HUDEP-2 (cell line): ENCODE measurements around the gene ABCG5.

Experiments
- DNase-seq, 76 experiments: peaks; one replicate each; lab custom pipeline; 2025; ENCODE audit not compliant: unreplicated experiment in 76 of 76; lab: John Stamatoyannopoulos, UW

ABCG5 gene

GRCh38 chr2:43812947-43813346 is 25.7 kb downstream of the ABCG5 start:
- no peak for DNase-seq

DNA sequence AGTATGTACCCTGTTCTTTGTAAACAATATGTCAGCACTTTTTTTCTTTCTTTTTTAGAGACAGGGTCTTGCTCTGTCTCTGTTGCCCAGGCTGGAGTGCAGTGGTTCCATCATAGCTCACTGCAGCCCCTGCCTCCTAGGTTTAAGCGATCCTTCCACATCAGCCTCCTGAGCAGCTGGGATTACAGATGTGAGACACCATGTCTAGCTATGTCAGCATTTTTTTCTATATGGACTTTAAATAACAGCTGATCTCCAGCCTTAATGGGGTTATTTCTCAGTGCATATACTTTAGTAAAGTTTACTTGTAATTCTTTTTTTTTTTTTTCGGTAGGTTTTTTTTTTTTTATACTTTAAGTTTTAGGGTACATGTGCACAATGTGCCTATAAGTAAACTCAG is 26.6 kb downstream of the ABCG5 start:
- no peak for DNase-seq

- DNase-seq: no peak
Measured at GRCh38 chr2:43810888-43811287, 27.8 kb downstream of the ABCG5 start.

- no peak for DNase-seq
Measured at GRCh38 chr2:43810452-43810851, 28.2 kb downstream of the ABCG5 start.

DNA sequence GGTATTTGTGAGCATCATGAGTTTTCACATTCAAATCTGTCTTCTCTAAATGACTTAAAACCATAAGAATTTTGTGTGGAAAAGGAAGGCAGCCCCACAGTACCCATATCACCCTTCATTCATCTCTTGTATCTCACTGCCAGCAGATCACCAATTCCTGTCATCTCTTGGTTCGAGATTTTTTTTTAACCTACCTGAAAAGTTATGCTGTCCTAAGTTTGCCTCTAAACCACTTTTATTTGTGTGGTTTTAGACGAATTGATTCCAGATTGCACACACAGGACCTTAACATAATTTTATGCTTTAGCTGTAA is 32.0 kb downstream of the ABCG5 start:
- DNase-seq: no peak

- no peak for DNase-seq
Measured at GRCh38 chr2:43803113-43803512, 35.5 kb downstream of the ABCG5 start.

DNA sequence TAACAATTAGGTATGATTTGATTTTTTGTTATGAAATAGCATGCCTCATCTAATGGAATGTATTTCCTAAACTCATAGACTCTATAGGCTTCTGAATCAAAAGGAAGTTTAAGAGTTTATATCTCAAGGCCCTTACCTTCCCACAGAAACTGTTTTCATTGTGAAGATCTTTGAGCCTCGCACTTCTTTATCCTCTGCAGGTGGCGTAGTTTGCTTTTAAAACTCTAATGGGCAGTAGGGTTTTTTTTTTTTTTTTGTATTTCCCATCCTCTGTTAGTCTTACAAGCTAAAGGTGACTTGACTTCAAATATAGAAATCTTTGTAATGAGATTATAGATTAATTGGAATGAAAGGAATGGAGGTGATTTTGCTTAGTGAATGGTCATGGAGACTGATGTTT is 36.5 kb downstream of the ABCG5 start:
- DNase-seq: no peak

DNA sequence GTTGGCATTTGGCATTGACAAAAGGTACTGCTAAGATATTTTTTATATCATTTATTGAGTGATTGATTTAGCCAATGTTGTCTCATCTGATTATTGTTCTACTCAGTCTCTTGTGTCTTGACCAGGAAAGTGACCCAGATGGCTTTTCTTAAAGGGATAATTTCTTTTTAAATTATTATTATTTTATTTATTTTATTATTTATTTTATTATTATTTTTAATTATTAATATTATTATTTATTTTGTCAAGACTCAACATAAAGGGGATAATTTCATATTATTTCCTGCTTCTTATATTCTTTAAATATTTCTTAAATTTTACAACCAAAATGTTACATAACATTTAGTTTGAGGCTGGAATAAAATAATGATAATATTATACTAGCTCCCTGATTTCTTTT is 37.7 kb downstream of the ABCG5 start:
- no peak for DNase-seq

- peak in 2 of 76 experiments; percentile 1 to 2 for DNase-seq
Measured at GRCh38 chr2:43798300-43798699, 40.3 kb downstream of the ABCG5 start.

GRCh38 chr2:43796206-43796605 is 42.4 kb downstream of the ABCG5 start:
- no peak for DNase-seq

DNA sequence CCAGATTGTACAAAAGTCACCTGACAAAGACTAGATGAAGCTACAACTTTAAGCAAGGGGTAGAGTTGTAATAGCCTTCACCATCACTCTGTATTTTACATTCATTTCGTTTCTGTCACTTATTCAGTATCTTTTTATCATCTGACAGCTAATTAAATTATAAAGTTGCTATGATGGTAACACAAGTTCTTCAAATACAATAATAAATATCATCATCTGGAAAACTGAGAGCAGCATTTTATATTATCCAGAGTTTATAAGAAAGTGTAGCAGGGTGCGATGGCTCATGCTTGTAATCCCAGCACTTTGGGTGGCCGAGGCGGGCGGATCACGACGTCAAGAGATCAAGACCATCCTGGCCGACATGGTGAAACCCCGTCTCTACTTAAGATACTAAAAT is 43.7 kb downstream of the ABCG5 start:
- no peak for DNase-seq

DNA sequence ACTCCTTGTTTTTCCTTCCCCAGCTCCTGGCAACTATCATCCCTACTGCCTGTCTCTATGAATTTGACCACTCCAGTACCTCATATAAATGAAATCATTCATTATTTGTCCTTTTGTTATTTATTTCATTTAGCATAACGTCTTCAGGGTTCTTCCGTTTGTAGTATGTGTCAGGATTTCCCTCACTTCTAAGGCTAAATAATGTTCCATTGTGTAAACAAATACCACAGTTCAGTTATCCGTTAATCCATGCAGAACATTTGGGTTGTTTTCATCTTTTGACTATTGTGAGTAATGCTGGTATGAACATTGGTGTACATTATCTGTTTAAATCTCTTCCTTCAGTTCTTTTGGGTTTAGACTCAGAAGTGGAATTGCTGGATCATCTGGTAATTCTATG is 46.0 kb downstream of the ABCG5 start:
- no peak for DNase-seq

DNA sequence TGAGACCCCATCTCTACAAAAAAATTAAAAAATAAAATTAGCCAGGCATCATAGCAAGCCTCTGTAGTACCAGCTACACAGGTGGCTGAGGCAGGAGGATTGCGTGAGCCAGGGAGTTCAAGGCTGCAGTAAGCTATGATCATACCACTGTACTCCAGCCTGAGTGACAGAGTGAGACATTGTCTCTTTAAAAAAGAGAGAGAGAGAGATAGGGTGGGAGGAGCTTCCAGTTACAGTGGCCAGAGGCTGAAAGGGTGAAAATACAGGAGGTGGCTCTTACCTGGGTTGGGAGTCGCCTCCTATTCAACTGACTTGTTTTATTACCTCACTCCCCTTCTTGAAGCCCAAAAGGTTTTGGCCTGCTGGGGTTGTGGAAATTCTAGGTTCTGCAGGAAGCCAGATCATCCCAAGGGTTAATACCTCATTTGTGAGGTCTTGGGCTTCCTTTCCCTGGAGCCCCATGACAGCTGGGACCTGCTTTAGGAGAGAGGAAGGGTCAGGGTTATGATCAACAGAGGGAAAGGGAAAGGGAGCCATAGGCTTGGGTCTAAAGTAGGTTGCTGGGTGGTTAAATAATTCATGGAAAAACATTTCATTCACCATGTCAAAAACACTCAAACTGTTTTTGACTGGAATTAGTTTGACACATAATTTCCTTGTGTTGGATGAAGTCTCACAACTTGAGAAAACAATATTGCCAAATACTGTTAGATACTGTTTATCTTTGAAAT is 47.4 kb downstream of the ABCG5 start:
- DNase-seq: no peak

- DNase-seq: no peak
Measured at GRCh38 chr2:43790147-43790546, 48.5 kb downstream of the ABCG5 start.

DNA sequence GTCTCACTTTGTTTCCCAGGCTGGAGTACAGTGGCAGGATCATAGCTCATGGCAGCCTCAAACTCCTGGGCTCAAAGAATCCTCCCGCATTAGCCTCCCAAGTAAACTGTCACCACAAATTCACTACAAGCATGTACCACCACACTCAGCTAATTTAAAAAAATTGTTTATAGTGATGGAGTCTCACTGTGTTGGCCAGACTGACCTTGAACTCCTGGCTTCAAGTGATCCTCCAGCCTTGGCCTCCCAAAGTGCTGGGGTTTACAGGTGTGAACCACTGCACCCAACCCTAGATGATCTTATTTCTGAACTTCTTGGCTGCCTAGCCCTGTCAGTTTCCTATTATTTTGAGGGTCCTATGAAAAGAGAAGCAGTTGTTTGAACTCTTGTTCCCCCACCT is 50.0 kb downstream of the ABCG5 start:
- DNase-seq: no peak

DNA sequence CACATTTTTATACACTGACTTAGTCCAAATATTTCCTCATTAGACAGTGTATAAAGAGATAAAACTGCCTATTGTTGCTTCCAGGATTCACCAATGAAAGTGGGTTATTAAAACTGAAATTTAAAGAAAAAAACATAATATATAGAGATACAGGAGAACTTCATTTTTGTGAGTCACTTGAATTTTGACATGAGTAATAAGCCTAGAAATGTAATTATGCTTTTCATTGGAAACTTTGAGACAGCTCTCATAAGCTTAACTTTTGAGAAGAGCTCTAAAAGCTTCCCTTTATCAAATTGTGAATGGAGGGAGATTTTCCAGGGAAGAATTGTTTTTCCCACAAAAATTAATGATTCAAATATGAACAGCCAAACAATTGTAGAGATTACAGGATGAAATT is 50.7 kb downstream of the ABCG5 start:
- DNase-seq: no peak

DNA sequence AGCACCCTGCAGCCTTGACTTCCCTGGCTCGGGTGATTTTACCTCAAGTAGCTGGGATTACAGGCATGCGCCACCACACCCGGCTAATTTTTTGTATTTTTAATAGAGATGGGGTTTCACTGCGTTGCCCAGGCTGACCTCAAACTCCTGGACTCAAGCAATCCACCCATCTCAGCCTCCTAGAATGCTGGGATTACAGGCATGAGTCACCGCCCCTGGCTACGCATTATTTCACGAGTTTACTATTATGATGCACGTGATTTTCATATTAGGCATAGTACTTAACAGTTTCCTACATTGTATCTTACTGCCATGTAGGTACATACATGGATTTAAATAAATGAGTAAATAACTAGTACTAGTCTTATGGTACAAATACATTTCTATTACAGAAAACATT is 60.4 kb downstream of the ABCG5 start:
- DNase-seq: no peak

DNA sequence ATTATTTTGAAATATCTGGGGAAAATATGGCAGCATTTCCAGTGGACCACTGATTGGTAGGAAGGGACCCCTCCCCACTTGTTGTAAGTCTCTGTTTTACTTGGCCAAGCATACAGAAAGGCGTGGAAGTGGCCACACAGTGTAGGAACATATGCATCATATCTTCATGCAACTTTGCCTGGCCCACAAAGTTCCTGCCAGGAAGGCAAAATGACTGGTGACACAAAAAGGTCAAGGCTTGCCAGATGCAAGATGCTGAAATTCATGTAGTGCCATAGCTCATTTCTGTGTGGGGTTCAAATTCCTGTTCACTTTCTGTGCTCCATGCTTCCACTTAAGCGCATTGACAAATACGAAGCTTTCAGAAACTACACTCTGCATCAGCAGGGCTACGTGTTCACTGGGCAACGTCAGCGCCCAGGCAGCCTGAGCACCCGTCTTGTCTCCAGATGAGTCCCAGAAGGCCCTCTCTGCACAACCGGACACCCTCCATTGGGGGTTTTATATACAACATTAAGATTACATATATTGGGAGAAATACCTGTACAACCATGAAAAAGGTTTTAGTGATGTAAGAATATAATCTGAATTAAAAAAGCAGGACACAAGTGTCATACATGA is 61.2 kb downstream of the ABCG5 start:
- no peak for DNase-seq

DNA sequence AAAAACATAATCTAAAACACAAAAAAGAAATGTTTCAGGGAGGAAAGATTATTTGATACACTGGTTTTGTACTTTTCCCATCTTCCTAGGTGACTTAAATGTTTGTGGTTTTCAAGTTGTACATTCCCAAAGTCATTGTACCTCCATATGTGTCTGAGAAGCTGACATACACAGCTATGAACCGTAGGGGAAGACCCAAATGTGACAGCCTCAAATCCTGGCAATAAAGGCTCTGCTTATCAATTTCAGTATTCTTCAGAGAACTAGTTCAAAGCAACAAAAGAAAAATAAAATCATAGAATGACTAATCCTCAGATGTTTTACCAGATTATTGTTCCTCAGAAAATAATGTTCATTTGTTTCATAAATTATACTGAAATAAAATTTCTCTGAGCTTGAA is 62.3 kb downstream of the ABCG5 start:
- no peak for DNase-seq

GRCh38 chr2:43774617-43775016 is 64.0 kb downstream of the ABCG5 start:
- DNase-seq: no peak

DNA sequence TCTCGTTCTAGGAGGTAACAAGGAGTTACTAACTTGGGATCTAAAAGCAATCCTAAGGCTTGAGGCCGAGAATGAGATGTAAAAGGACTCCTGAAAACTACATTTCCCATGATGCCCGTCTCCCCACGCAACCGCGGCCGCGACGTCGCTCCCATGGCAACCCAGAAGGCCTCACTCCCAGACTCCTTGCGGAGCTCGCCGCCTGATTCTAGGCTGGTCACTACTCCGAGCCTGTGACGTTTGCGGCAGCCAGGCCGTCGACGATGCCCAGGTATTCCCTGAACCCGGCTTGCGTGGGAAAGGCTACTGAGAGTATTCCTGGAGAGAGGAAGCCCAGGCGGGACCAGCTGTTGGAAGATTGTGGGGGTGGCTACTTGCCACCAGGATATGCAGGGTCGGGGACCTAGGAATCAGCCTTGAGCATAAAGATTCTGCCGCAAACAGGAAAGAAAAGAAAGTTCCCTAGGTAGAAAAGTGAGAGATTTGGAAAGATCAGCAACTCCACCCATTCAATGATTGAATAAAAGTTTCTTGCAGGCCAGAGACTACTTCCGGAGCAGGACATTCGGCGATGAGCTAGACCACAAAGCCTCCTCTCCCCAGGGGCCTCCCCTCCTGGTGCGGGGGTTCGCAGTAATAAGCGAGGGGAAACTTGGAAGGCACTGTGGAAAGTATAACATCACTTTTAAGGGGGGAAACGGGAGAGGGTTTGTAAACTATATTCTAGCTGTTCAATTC is 64.6 kb downstream of the ABCG5 start, which contains the start of gene DYNC2LI1:
DYNC2LI1 (plus strand) TSS at position 164 of the 738 bp plus-strand sequence; CDS start at position 264, 100 bp downstream.
- DNase-seq: peak in 74 of 76 experiments; percentile 9 to 91 (median 76)

DNA sequence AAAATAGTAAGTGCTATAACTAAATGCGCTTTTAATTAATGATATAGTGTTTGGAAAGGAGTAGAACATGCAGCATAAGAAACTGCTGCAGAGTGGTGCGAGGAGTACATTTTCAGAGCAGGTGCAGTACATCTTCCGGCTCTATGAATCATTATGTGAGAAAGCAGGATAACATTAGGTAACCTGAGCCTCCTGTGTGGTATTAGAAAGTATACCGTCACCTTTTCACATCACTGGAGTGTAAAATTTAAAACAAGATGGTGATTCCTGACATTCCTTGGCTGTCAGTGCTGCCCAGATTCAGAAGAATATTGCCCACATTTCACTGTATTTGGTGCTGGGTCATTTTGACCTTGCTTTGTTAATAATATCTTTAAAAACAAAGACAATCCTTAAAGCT is 72.6 kb downstream of the ABCG5 start:
- no peak for DNase-seq
